ACC112 (cell line): ENCODE measurements around the gene ALKBH6.

Experiments
- H2AFZ ChIP-seq: fragments of 200-600 bp; sonication (generic); one replicate; pipeline ENCODE4 v1.6.0; 2017; ENCODE audit warnings: antibody characterized with exemption, low read length; ENCODE audit not compliant: unreplicated experiment
- H3K27ac ChIP-seq: fragments of 200-600 bp; sonication (generic); 2 replicates; pipeline ENCODE4 v1.5.1; 2014; ENCODE audit warnings: low read depth, mild to moderate bottlenecking, antibody characterized with exemption, low read length, moderate library complexity
- H3K27me3 ChIP-seq: fragments of 200-600 bp; sonication (generic); 2 replicates; pipeline ENCODE4 v1.6.1; 2014; ENCODE audit warnings: mild to moderate bottlenecking, antibody characterized with exemption, low read length, moderate library complexity, mixed read lengths; ENCODE audit not compliant: insufficient read depth
- H3K36me3 ChIP-seq: fragments of 200-600 bp; sonication (generic); 2 replicates; pipeline ENCODE4 v1.6.1; 2016; ENCODE audit warnings: mild to moderate bottlenecking, antibody characterized with exemption, low read length, moderate library complexity, mixed read lengths; ENCODE audit not compliant: insufficient read depth
- H3K4me1 ChIP-seq: fragments of 200-600 bp; sonication (generic); one replicate; pipeline ENCODE4 v1.6.1; 2016; ENCODE audit warnings: low read length, mixed read lengths; ENCODE audit not compliant: insufficient read depth, unreplicated experiment, control insufficient read depth
- H3K4me3 ChIP-seq: fragments of 200-600 bp; sonication (generic); 2 replicates; pipeline ENCODE4 v1.5.1; 2014; ENCODE audit warnings: mild to moderate bottlenecking, low read depth, low read length
- H3K79me2 ChIP-seq: fragments of 200-600 bp; sonication (generic); one replicate; pipeline ENCODE4 v1.6.0; 2016; ENCODE audit warnings: low read length; ENCODE audit not compliant: control insufficient read depth, unreplicated experiment, insufficient read depth

ALKBH6 gene

DNA sequence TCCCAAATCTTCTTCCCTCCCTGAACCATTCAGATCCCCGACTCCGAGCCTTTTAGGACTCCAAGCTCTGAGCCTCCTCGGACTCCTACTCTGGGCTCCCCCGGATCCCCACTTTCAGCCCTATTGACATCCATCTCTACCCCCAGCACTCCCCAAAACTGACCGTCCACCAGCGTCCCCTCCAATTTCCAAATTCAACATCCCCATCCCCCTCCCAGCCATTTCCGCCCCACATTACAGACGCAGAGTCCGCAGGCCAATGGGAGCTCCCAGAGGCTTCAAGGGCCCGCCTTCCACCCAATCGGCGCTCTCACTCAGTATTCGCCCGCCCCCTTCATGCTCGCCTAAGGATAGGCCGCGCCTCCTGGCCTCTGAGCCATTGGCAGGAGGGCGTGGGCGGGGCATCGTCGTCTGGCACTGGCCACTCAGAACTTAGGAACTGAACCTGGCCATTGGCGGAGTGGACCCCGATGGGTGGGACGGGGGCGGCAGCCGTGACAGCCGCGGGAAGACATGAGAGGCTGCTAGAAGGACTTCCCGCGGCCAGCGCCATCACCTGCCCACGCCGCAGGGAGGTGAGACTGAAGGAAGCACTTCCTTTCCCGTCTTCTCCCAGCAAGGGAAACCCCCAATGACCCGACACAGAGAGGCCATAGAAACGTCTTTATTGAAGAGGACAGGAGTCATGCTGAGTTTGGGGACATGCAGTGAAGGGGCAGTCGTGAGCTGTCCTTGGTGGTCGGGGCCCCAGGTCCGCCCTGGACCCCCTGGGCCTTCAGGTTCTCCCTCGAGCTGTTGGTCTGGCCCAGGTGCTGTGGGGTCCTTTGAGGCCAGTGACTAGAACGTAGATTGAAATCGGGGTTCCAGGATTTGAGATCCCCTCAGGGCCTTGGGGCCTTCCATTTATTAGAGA is at the start of gene ALKBH6:
Gene ALKBH6 (minus strand): TSS at position 202 of the 913 bp plus-strand sequence. CDS start 816 bp downstream, outside the sequence.
- peaks cover 3% of the 10 kb centered on the region for H3K4me1 ChIP-seq
- no peak within 1 kb of the TSS for H2AFZ ChIP-seq
- H3K27ac ChIP-seq, result no peak within 1 kb of the TSS
- no peaks in the 10 kb centered on the region for H3K79me2 ChIP-seq
- H3K27me3 ChIP-seq, result no peaks in the 10 kb centered on the region
- H3K4me3 ChIP-seq, result peak within 1 kb of the TSS; percentile 75
- no peaks in the 10 kb centered on the region for H3K36me3 ChIP-seq

DNA sequence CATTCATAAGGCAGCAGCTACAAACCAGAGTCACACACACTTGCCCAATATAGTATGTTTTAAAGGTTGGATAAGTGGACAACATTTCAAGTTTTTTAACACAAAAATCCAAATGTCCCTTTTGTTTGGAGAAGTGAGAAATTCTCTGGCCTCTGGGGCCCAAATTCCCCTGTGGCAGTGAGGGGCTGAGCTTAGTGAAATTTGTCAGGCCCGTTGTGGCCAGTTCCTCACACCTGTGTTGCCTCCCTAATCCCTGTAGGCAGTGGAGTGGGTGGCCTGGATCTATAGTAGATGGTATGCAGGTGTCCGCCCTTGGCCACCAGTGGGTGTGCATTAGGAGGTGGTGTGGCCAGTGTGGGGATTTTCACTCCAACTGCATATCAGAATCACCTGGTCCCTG is 47.4 kb upstream of the ALKBH6 start:
- Histone ChIP-seq H3K27me3 (no peaks in the 10 kb centered on the region), H3K4me1 (peaks cover 2% of the 10 kb centered on the region), H3K79me2 (peaks cover 8% of the 10 kb centered on the region), H2AFZ (no peak overlapping the region), H3K36me3 (no peaks in the 10 kb centered on the region), H3K27ac (no peak overlapping the region), H3K4me3 (no peak overlapping the region)

DNA sequence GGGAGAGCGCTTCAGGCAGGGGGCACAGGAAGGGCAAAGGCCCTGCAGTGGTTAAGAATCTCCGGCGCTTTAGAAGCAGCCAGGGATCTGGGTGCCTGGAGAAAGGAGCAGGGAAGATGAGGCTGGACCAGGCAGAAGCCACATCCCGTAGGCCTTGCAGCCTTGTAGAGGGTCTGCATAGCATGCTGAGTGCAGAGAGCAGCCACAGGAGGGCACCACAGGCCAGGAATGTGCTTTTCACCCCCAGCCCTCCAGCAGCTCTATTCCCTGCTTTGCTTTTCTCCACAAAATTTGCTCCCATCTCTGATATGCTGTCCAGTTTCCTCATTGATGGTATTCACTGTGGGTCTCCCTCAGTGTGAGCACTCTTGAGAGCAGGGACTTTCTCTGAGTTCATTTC is 46.4 kb upstream of the ALKBH6 start:
- Histone ChIP-seq H3K4me3 (no peak overlapping the region), H3K27ac (no peak overlapping the region), H3K36me3 (no peaks in the 10 kb centered on the region), H3K27me3 (no peaks in the 10 kb centered on the region), H3K4me1 (peaks cover 5% of the 10 kb centered on the region), H3K79me2 (peaks cover 15% of the 10 kb centered on the region), H2AFZ (no peak overlapping the region)

GRCh38 chr19:36059180-36059910 is 45.3 kb upstream of the ALKBH6 start:
- peaks cover 17% of the 10 kb centered on the region for H3K79me2 ChIP-seq
- H3K36me3 ChIP-seq, result no peaks in the 10 kb centered on the region
- no peak overlapping the region for H2AFZ ChIP-seq
- H3K27ac ChIP-seq, result no peak overlapping the region
- H3K4me3 ChIP-seq, result no peak overlapping the region
- H3K4me1 ChIP-seq, result peaks cover 5% of the 10 kb centered on the region
- H3K27me3 ChIP-seq, result no peaks in the 10 kb centered on the region

- no peak overlapping the region for H2AFZ ChIP-seq
- no peak overlapping the region for H3K4me3 ChIP-seq
- peaks cover 17% of the 10 kb centered on the region for H3K79me2 ChIP-seq
- H3K36me3 ChIP-seq, result no peaks in the 10 kb centered on the region
- H3K27me3 ChIP-seq, result no peaks in the 10 kb centered on the region
- H3K4me1 ChIP-seq, result peaks cover 5% of the 10 kb centered on the region
- no peak overlapping the region for H3K27ac ChIP-seq
These were observed 44.6 kb upstream of the ALKBH6 start for GRCh38 chr19:36058481-36059179.

DNA sequence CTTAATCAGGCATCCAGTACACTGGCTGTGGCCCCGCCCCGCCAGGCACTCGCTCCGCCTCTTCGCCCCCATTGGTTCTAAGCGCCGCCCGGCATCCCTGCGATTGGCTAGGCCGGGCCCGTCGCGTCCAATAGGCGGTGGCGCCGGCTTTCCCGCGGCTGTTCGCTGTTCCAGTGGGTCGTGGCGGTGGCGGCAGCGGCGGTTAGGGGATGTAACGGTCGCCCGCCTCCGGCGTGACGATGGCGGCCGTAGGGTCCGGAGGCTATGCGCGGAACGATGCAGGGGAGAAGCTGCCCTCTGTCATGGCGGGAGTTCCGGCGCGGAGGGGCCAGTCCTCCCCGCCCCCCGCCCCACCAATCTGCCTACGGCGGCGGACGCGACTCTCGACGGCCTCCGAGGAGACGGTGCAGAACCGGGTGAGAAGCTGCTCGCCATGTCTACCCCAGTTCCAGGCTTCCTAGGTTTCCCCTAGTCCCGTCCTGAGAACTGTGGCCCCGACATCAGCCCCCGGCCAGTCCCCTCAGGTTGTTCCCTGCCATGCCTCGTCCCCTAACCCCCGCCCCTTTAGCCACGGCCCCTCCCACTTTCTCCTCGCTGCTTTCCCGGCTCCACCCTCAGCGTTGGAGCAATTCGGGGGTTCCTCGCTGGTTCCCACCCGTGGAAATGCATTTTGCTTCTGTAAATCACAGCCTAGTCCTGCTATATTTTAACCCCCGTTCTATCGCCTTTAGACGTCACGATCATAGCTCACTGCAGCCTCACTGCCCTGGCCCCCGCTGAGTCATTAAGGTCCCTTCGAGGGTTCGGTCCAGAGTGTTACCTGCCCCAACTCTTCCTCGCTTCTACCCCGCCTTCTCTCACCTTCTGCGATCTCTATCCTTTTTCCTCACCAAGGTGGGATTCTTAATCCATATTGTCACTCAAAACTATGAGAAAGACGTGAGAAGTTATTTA is 41.0 kb upstream of the ALKBH6 start, which contains the start of gene WDR62:
Gene WDR62 (plus strand): TSS at position 165 of the 954 bp plus-strand sequence. CDS start 75 bp downstream, at position 240.
- Histone ChIP-seq H3K27me3 (no peaks in the 10 kb centered on the region), H2AFZ (peak within 1 kb of the TSS; percentile 92), H3K4me1 (peaks cover 10% of the 10 kb centered on the region), H3K4me3 (peak within 1 kb of the TSS; percentile 95), H3K79me2 (peaks cover 17% of the 10 kb centered on the region), H3K36me3 (no peaks in the 10 kb centered on the region), H3K27ac (peak within 1 kb of the TSS; percentile 94)

- peak within 1 kb of the TSS; percentile 92 for H2AFZ ChIP-seq
These were observed 40.2 kb upstream of the ALKBH6 start, which contains the start of gene THAP8 for GRCh38 chr19:36054119-36054732. Gene THAP8 (minus strand): TSS chr19:36054285. CDS start chr19:36054217, 68 bp downstream.

DNA sequence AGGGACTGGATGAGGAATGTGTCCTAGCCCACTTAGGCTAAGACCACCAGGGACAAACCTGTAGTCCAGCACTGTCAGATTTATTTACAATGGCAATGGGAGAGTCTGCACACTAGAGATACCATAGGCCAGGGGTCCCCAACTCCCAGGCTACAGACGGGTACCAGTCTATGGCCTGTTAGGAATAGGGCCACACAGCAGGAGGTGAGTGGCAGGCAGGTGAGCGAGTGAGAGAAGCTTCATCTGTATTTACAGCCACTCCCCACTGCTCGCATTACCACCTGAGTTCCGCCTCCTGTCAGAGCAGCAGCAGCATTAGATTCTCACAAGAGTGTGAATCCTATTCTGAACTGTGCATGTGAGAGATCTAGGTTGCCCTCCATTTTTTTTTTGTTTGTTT is 37.6 kb upstream of the ALKBH6 start:
- Histone ChIP-seq H3K36me3 (no peaks in the 10 kb centered on the region), H3K4me3 (no peak overlapping the region), H3K27ac (no peak overlapping the region), H3K79me2 (peaks cover 11% of the 10 kb centered on the region), H3K4me1 (peaks cover 11% of the 10 kb centered on the region), H2AFZ (no peak overlapping the region), H3K27me3 (no peaks in the 10 kb centered on the region)

More at GRCh38 chr19:36054119-36054732, 40.2 kb upstream of the ALKBH6 start, which contains the start of gene THAP8:
- Histone ChIP-seq H3K36me3 (no peaks in the 10 kb centered on the region), H3K79me2 (peaks cover 17% of the 10 kb centered on the region), H3K27me3 (no peaks in the 10 kb centered on the region), H3K4me1 (peaks cover 10% of the 10 kb centered on the region), H3K27ac (peak within 1 kb of the TSS; percentile 94), H3K4me3 (peak within 1 kb of the TSS; percentile 95)

GRCh38 chr19:36051236-36051635 is 37.2 kb upstream of the ALKBH6 start:
- H2AFZ ChIP-seq, result no peak overlapping the region
- no peaks in the 10 kb centered on the region for H3K27me3 ChIP-seq
- peaks cover 8% of the 10 kb centered on the region for H3K79me2 ChIP-seq
- no peaks in the 10 kb centered on the region for H3K36me3 ChIP-seq
- H3K27ac ChIP-seq, result no peak overlapping the region
- H3K4me3 ChIP-seq, result no peak overlapping the region
- peaks cover 10% of the 10 kb centered on the region for H3K4me1 ChIP-seq
